HG03064 (cell line): Measurements from ENCODE around the gene RAB40C.

Source experiments
- ATAC-seq: cut with Tn5 transposase; IDR thresholded peaks from one replicate; pipeline ENCODE4 v1.9.1; 2021; ENCODE audit warnings: low read depth; ENCODE audit not compliant: unreplicated experiment

Gene RAB40C

GRCh38 chr16:641326-642188 is 51.7 kb downstream of the RAB40C start, which contains the start of gene MCRIP2:
Gene MCRIP2, plus strand, starts transcription at chr16:641828. Its CDS starts 164 bp downstream, at chr16:641992.
- ATAC-seq = no peak

- ATAC-seq = no peak
Observed at GRCh38 chr16:642189-643049, 52.6 kb downstream of the RAB40C start.

- ATAC-seq = no peak
Observed at GRCh38 chr16:643050-643368, 53.1 kb downstream of the RAB40C start.

GRCh38 chr16:644556-644955 is 54.7 kb downstream of the RAB40C start:
- ATAC-seq = no peak

- no peak for ATAC-seq
Observed at GRCh38 chr16:645852-646678, 56.2 kb downstream of the RAB40C start.

- ATAC-seq = no peak
Observed at GRCh38 chr16:646679-647172, 56.9 kb downstream of the RAB40C start.

- no peak for ATAC-seq
Observed at GRCh38 chr16:647173-647902, 57.5 kb downstream of the RAB40C start.

- ATAC-seq = no peak
Observed at GRCh38 chr16:648071-648780, 58.4 kb downstream of the RAB40C start.

GRCh38 chr16:648781-649589 is 59.1 kb downstream of the RAB40C start, which contains the start of gene WDR90:
Gene WDR90, plus strand, starts transcription at chr16:649365. Its CDS starts 52 bp downstream, at chr16:649417.
- peak; percentile 68 for ATAC-seq

GRCh38 chr16:649631-650030 is 59.8 kb downstream of the RAB40C start:
- ATAC-seq = no peak

GRCh38 chr16:651844-652243 is 62.0 kb downstream of the RAB40C start:
- ATAC-seq = no peak

GRCh38 chr16:652454-653305 is 62.8 kb downstream of the RAB40C start:
- no peak for ATAC-seq

- no peak for ATAC-seq
Observed at GRCh38 chr16:654034-654433, 64.2 kb downstream of the RAB40C start.

GRCh38 chr16:657487-657886 is 67.6 kb downstream of the RAB40C start:
- ATAC-seq = no peak

- ATAC-seq = no peak
Observed at GRCh38 chr16:658679-659571, 69.1 kb downstream of the RAB40C start.

GRCh38 chr16:659618-660017 is 69.8 kb downstream of the RAB40C start:
- no peak for ATAC-seq

- ATAC-seq = no peak
Observed at GRCh38 chr16:660132-660458, 70.2 kb downstream of the RAB40C start.
